OCI-M1 (cell line): ENCODE data around the gene NFATC3.

Experiments used
- DNase-seq: peaks from one replicate; lab custom pipeline; 2025; lab: John Stamatoyannopoulos, UW

NFATC3 gene

GRCh38 chr16:68072038-68072695, 13.0 kb upstream of the NFATC3 start:
- DNase-seq, result peak; percentile 19

GRCh38 chr16:68073902-68074760, 11.0 kb upstream of the NFATC3 start:
- no peak for DNase-seq

GRCh38 chr16:68074850-68075555, 10.2 kb upstream of the NFATC3 start:
- DNase-seq, result peak; percentile 22

- no peak for DNase-seq
Observed at GRCh38 chr16:68075980-68076379, 9.2 kb upstream of the NFATC3 start.

- no peak for DNase-seq
Observed at GRCh38 chr16:68076560-68076959, 8.6 kb upstream of the NFATC3 start.

- peak; percentile 24 for DNase-seq
Observed at GRCh38 chr16:68077866-68078700, 7.1 kb upstream of the NFATC3 start.

- DNase-seq, result no peak
Observed at GRCh38 chr16:68078701-68079375, 6.3 kb upstream of the NFATC3 start.

GRCh38 chr16:68079376-68079625, 5.9 kb upstream of the NFATC3 start:
- no peak for DNase-seq

- DNase-seq, result peak; percentile 98
Observed at GRCh38 chr16:68079626-68080344, 5.4 kb upstream of the NFATC3 start.

- DNase-seq, result peak; percentile 42
Observed at GRCh38 chr16:68081861-68082628, 3.1 kb upstream of the NFATC3 start.

- no peak for DNase-seq
Observed at GRCh38 chr16:68082629-68083238, 2.4 kb upstream of the NFATC3 start.

- DNase-seq, result no peak
Observed at GRCh38 chr16:68083239-68083781, 1.9 kb upstream of the NFATC3 start.

GRCh38 chr16:68083861-68084503, 1.2 kb upstream of the NFATC3 start:
- DNase-seq, result no peak

GRCh38 chr16:68084504-68085258, 489 bp upstream of the NFATC3 start:
- peak; percentile 88 for DNase-seq

- peak; percentile 70 for DNase-seq
Observed at GRCh38 chr16:68086336-68086841, 1.2 kb downstream of the NFATC3 start.

- DNase-seq, result no peak
Observed at GRCh38 chr16:68086860-68087268, 1.7 kb downstream of the NFATC3 start.

- no peak for DNase-seq
Observed at GRCh38 chr16:68087688-68088087, 2.5 kb downstream of the NFATC3 start.
